ENCODE results near the gene DYSF.

The DYSF gene

GRCh38 chr2:71534201-71534600, 80.8 kb downstream of the DYSF start:
- Histone ChIP-seq H2AFZ (ENCODE audit: low read depth, low read length) (no peak overlapping the region), H3K27me3 (ENCODE audit: low read depth, low read length) (peaks cover 20% of the 10 kb centered on the region), H3K4me3 (ENCODE audit: low read length) (no peak overlapping the region), H3K9me3 (ENCODE audit: insufficient read depth, low read length) (no peaks in the 10 kb centered on the region), H3K4me1 (ENCODE audit: low read length) (no peaks in the 10 kb centered on the region), H3K27ac (ENCODE audit: low read length) (no peak overlapping the region), H3K9ac (ENCODE audit: low read length) (no peak overlapping the region), H3K79me2 (ENCODE audit: low read length) (no peaks in the 10 kb centered on the region), H3K4me2 (ENCODE audit: low read length) (no peak overlapping the region), H3K36me3 (replicated peaks; ENCODE audit: low read depth, low read length) (no peaks in the 10 kb centered on the region), H4K20me1 (ENCODE audit: insufficient read depth, low read length) (no peaks in the 10 kb centered on the region)
- TF ChIP-seq, protein P1, sequence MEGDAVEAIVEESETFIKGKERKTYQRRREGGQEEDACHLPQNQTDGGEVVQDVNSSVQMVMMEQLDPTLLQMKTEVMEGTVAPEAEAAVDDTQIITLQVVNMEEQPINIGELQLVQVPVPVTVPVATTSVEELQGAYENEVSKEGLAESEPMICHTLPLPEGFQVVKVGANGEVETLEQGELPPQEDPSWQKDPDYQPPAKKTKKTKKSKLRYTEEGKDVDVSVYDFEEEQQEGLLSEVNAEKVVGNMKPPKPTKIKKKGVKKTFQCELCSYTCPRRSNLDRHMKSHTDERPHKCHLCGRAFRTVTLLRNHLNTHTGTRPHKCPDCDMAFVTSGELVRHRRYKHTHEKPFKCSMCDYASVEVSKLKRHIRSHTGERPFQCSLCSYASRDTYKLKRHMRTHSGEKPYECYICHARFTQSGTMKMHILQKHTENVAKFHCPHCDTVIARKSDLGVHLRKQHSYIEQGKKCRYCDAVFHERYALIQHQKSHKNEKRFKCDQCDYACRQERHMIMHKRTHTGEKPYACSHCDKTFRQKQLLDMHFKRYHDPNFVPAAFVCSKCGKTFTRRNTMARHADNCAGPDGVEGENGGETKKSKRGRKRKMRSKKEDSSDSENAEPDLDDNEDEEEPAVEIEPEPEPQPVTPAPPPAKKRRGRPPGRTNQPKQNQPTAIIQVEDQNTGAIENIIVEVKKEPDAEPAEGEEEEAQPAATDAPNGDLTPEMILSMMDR (IDR thresholded peaks at IDR 0.05; ENCODE audit: low read depth, low read length), result no peak
- no peak for TF ChIP-seq EZH2phosphoT487 (IDR thresholded peaks at IDR 0.05; ENCODE audit: low read depth)

GRCh38 chr2:71534826-71535225, 81.5 kb downstream of the DYSF start:
- H3K9ac ChIP-seq (ENCODE audit: low read length), result no peak overlapping the region
- H3K4me2 ChIP-seq (ENCODE audit: low read length), result no peak overlapping the region
- H3K79me2 ChIP-seq (ENCODE audit: low read length), result no peaks in the 10 kb centered on the region
- H3K27ac ChIP-seq (ENCODE audit: low read length), result no peak overlapping the region
- H3K27me3 ChIP-seq (ENCODE audit: low read depth, low read length), result peaks cover 17% of the 10 kb centered on the region
- H4K20me1 ChIP-seq (ENCODE audit: insufficient read depth, low read length), result no peaks in the 10 kb centered on the region
- no peaks in the 10 kb centered on the region for H3K36me3 ChIP-seq (replicated peaks; ENCODE audit: low read depth, low read length)
- no peak overlapping the region for H2AFZ ChIP-seq (ENCODE audit: low read depth, low read length)
- H3K4me1 ChIP-seq (ENCODE audit: low read length), result no peaks in the 10 kb centered on the region
- TF ChIP-seq, protein P1 (IDR thresholded peaks at IDR 0.05; ENCODE audit: low read depth, low read length), result no peak
- no peak for TF ChIP-seq EZH2phosphoT487 (IDR thresholded peaks at IDR 0.05; ENCODE audit: low read depth)
- H3K4me3 ChIP-seq (ENCODE audit: low read length), result no peak overlapping the region
- no peaks in the 10 kb centered on the region for H3K9me3 ChIP-seq (ENCODE audit: insufficient read depth, low read length)

DNA sequence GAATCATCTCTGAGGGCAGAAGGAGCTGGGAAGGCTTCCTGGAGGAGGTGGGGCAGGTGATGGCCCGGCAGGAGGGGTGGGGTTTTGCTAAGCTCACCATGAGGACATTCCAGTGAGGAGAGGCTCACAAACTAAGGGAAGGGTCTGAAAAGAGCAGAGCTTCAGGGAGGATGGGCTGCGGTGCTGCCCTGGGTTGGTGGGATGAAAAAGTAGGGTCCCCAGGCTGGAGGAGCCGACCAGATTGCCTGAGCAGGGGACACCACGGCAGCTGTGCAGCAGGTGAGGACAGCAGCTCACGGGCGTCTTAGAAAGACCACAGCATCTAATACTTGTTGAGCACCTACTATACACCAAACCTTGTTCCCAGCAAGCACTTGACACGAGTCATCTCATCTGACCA, 82.2 kb downstream of the DYSF start:
- Histone ChIP-seq H3K4me2 (ENCODE audit: low read length) (no peak overlapping the region), H3K9ac (ENCODE audit: low read length) (no peak overlapping the region), H3K4me1 (ENCODE audit: low read length) (no peaks in the 10 kb centered on the region), H3K36me3 (replicated peaks; ENCODE audit: low read depth, low read length) (no peaks in the 10 kb centered on the region), H2AFZ (ENCODE audit: low read depth, low read length) (no peak overlapping the region), H3K4me3 (ENCODE audit: low read length) (no peak overlapping the region), H3K79me2 (ENCODE audit: low read length) (no peaks in the 10 kb centered on the region), H4K20me1 (ENCODE audit: insufficient read depth, low read length) (no peaks in the 10 kb centered on the region), H3K9me3 (ENCODE audit: insufficient read depth, low read length) (no peaks in the 10 kb centered on the region), H3K27me3 (ENCODE audit: low read depth, low read length) (peaks cover 14% of the 10 kb centered on the region), H3K27ac (ENCODE audit: low read length) (no peak overlapping the region)
- TF ChIP-seq, protein P1 (IDR thresholded peaks at IDR 0.05; ENCODE audit: low read depth, low read length), result no peak
- no peak for TF ChIP-seq EZH2phosphoT487 (IDR thresholded peaks at IDR 0.05; ENCODE audit: low read depth)

- peaks cover 14% of the 10 kb centered on the region for H3K27me3 ChIP-seq (ENCODE audit: low read depth, low read length)
These were observed 82.9 kb downstream of the DYSF start for GRCh38 chr2:71536226-71536671.

More at GRCh38 chr2:71536226-71536671, 82.9 kb downstream of the DYSF start:
- H3K4me1 ChIP-seq (ENCODE audit: low read length), result no peaks in the 10 kb centered on the region
- H3K36me3 ChIP-seq (replicated peaks; ENCODE audit: low read depth, low read length), result no peaks in the 10 kb centered on the region
- H2AFZ ChIP-seq (ENCODE audit: low read depth, low read length), result no peak overlapping the region
- no peaks in the 10 kb centered on the region for H4K20me1 ChIP-seq (ENCODE audit: insufficient read depth, low read length)
- no peaks in the 10 kb centered on the region for H3K9me3 ChIP-seq (ENCODE audit: insufficient read depth, low read length)
- H3K4me2 ChIP-seq (ENCODE audit: low read length), result no peak overlapping the region
- no peak overlapping the region for H3K4me3 ChIP-seq (ENCODE audit: low read length)
- no peak overlapping the region for H3K9ac ChIP-seq (ENCODE audit: low read length)
- H3K79me2 ChIP-seq (ENCODE audit: low read length), result no peaks in the 10 kb centered on the region
- H3K27ac ChIP-seq (ENCODE audit: low read length), result no peak overlapping the region
- TF ChIP-seq, protein P1 (IDR thresholded peaks at IDR 0.05; ENCODE audit: low read depth, low read length), result no peak
- no peak for TF ChIP-seq EZH2phosphoT487 (IDR thresholded peaks at IDR 0.05; ENCODE audit: low read depth)
